ENCODE results near the gene ENAM.

Gene ENAM

DNA sequence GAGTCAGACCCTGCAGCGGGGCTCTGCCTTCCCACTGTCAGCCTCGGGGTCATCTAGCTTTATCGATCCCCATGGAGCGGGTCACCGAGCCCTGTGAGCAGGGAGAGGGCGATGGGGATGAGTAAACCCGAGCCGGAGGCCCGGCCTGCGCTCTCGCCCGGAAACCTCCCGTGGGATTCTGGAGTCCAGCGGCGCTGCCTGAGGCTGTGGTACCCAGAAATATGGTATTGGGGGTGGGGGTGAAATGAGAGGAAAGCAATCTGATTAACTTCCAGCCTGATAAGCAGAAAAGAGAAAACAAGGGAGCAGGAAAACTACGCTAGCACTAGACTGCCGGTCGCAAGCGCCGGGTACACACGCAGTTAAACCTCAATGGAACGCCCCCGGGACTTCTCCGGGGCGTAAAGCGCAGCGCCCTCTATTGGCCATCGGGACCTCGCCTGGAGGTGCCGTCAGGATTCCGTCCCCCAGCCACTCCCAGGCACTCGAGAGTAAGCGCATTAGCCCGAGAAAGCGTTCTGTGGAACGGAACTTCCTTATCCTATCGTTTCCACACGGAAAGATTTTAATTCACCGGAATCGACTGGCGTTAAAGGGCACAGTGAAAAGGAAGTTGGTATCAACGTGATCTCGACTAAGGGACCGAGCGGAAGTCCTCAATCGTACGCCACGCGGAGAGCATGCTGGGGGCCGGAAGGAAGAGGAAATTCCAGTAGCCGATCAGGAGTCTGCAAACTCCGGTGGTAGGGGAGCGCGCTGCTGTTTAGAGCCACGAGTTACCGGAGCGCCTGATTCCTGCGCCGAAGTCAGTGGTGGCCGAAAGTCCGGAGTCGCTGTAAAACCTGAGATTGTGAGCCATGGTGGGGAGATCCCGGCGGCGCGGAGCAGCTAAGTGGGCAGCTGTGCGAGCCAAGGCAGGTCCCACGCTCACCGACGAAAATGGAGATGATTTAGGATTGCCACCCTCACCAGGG is 59.6 kb downstream of the ENAM start, which contains the start of gene UTP3:
Gene UTP3, plus strand, starts transcription at position 712 of the 974 bp plus-strand sequence. Its CDS starts 146 bp downstream, at position 858.
- ATAC-seq, result peak; percentile 98
- no peak for TF ChIP-seq ZC3H10 (CRISPR knock-in tag; IDR thresholded peaks at IDR 0.05)
- TF ChIP-seq ZFP3 (CRISPR knock-in tag; IDR thresholded peaks at IDR 0.05), result no peak; the same call in 1 of the 2 replicates
- no peak for TF ChIP-seq CREB5 (CRISPR knock-in tag; IDR thresholded peaks at IDR 0.05; ENCODE audit: low read depth)
- TF ChIP-seq ARNTL (CRISPR knock-in tag; IDR thresholded peaks at IDR 0.05; ENCODE audit: borderline replicate concordance, low read depth), result no peak
- TF ChIP-seq, protein P1, sequence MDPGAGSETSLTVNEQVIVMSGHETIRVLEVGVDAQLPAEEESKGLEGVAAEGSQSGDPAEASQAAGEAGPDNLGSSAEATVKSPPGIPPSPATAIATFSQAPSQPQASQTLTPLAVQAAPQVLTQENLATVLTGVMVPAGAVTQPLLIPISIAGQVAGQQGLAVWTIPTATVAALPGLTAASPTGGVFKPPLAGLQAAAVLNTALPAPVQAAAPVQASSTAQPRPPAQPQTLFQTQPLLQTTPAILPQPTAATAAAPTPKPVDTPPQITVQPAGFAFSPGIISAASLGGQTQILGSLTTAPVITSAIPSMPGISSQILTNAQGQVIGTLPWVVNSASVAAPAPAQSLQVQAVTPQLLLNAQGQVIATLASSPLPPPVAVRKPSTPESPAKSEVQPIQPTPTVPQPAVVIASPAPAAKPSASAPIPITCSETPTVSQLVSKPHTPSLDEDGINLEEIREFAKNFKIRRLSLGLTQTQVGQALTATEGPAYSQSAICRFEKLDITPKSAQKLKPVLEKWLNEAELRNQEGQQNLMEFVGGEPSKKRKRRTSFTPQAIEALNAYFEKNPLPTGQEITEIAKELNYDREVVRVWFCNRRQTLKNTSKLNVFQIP (CRISPR knock-in tag; IDR thresholded peaks at IDR 0.05; ENCODE audit: borderline replicate concordance, low read depth), result no peak
- no peak for TF ChIP-seq ESRRG (CRISPR knock-in tag; IDR thresholded peaks at IDR 0.05)
- TF ChIP-seq, protein P2, sequence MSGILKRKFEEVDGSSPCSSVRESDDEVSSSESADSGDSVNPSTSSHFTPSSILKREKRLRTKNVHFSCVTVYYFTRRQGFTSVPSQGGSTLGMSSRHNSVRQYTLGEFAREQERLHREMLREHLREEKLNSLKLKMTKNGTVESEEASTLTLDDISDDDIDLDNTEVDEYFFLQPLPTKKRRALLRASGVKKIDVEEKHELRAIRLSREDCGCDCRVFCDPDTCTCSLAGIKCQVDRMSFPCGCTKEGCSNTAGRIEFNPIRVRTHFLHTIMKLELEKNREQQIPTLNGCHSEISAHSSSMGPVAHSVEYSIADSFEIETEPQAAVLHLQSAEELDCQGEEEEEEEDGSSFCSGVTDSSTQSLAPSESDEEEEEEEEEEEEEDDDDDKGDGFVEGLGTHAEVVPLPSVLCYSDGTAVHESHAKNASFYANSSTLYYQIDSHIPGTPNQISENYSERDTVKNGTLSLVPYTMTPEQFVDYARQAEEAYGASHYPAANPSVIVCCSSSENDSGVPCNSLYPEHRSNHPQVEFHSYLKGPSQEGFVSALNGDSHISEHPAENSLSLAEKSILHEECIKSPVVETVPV (CRISPR knock-in tag; IDR thresholded peaks at IDR 0.05), result no peak
- no peak for TF ChIP-seq CSDC2 (CRISPR knock-in tag; IDR thresholded peaks at IDR 0.05)
- no peak for TF ChIP-seq RARB (CRISPR knock-in tag; IDR thresholded peaks at IDR 0.05)
- TF ChIP-seq PATZ1 (CRISPR knock-in tag; IDR thresholded peaks at IDR 0.05; ENCODE audit: borderline replicate concordance), result no peak
- no peak for TF ChIP-seq TOX (CRISPR knock-in tag; IDR thresholded peaks at IDR 0.05; ENCODE audit: borderline replicate concordance)
- no peak for TF ChIP-seq ZFP30 (CRISPR knock-in tag; IDR thresholded peaks at IDR 0.05)
- no peak for TF ChIP-seq BACH2 (CRISPR knock-in tag; IDR thresholded peaks at IDR 0.05; ENCODE audit: borderline replicate concordance)
- TF ChIP-seq OSR1 (CRISPR knock-in tag; IDR thresholded peaks at IDR 0.05), result no peak
- TF ChIP-seq TCF4 (CRISPR knock-in tag; IDR thresholded peaks at IDR 0.05; ENCODE audit: borderline replicate concordance), result no peak; the same call in 1 of the 2 replicates
- TF ChIP-seq, protein P3, sequence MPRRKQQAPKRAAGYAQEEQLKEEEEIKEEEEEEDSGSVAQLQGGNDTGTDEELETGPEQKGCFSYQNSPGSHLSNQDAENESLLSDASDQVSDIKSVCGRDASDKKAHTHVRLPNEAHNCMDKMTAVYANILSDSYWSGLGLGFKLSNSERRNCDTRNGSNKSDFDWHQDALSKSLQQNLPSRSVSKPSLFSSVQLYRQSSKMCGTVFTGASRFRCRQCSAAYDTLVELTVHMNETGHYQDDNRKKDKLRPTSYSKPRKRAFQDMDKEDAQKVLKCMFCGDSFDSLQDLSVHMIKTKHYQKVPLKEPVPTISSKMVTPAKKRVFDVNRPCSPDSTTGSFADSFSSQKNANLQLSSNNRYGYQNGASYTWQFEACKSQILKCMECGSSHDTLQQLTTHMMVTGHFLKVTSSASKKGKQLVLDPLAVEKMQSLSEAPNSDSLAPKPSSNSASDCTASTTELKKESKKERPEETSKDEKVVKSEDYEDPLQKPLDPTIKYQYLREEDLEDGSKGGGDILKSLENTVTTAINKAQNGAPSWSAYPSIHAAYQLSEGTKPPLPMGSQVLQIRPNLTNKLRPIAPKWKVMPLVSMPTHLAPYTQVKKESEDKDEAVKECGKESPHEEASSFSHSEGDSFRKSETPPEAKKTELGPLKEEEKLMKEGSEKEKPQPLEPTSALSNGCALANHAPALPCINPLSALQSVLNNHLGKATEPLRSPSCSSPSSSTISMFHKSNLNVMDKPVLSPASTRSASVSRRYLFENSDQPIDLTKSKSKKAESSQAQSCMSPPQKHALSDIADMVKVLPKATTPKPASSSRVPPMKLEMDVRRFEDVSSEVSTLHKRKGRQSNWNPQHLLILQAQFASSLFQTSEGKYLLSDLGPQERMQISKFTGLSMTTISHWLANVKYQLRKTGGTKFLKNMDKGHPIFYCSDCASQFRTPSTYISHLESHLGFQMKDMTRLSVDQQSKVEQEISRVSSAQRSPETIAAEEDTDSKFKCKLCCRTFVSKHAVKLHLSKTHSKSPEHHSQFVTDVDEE (CRISPR knock-in tag; IDR thresholded peaks at IDR 0.05), result no peak
- no peak for TF ChIP-seq ISL1 (CRISPR knock-in tag; IDR thresholded peaks at IDR 0.05)
- no peak for TF ChIP-seq ZNF565 (CRISPR knock-in tag; conservative IDR thresholded peaks at IDR 0.05; ENCODE audit: low read depth)
- TF ChIP-seq PPARA (CRISPR knock-in tag; IDR thresholded peaks at IDR 0.05; ENCODE audit: borderline replicate concordance), result no peak
- no peak for TF ChIP-seq ZNF8 (CRISPR knock-in tag; IDR thresholded peaks at IDR 0.05)

DNA sequence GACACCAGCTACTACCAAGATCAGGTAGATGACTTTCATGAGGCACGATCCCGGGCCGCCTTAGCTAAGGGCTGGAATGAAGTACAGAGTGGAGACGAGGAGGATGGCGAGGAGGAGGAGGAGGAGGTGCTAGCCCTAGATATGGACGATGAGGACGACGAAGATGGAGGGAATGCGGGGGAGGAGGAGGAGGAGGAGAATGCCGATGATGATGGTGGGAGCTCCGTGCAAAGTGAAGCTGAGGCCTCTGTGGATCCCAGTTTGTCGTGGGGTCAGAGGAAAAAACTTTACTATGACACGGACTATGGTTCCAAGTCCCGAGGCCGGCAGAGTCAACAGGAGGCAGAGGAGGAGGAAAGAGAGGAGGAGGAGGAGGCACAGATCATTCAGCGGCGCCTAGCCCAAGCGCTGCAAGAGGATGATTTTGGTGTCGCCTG is 60.3 kb downstream of the ENAM start:
- ATAC-seq, result peak; percentile 3; the same call in 2 of the 3 replicates
- TF ChIP-seq ZFP30 (CRISPR knock-in tag; IDR thresholded peaks at IDR 0.05), result no peak
- no peak for TF ChIP-seq ESRRG (CRISPR knock-in tag; IDR thresholded peaks at IDR 0.05)
- no peak for TF ChIP-seq ZNF70 (CRISPR knock-in tag; IDR thresholded peaks at IDR 0.05)
- TF ChIP-seq ZFP3 (CRISPR knock-in tag; IDR thresholded peaks at IDR 0.05), result no peak
- no peak for TF ChIP-seq ZC3H10 (CRISPR knock-in tag; IDR thresholded peaks at IDR 0.05)
- no peak for TF ChIP-seq ZNF565 (CRISPR knock-in tag; conservative IDR thresholded peaks at IDR 0.05; ENCODE audit: low read depth)
- no peak for TF ChIP-seq PATZ1 (CRISPR knock-in tag; IDR thresholded peaks at IDR 0.05; ENCODE audit: borderline replicate concordance)

Data from SK-N-SH treated with all-trans-retinoic acid at 6 μM for 48 hours (cell line).